NCI-H2227 treated with DMSO at 0.1 percent for 48 hours (cell line): ENCODE measurements around the gene DNAH10.

ENCODE experiments used
- DNase-seq: peaks from one replicate; lab custom pipeline; 2025; lab: John Stamatoyannopoulos, UW

DNAH10 gene

DNA sequence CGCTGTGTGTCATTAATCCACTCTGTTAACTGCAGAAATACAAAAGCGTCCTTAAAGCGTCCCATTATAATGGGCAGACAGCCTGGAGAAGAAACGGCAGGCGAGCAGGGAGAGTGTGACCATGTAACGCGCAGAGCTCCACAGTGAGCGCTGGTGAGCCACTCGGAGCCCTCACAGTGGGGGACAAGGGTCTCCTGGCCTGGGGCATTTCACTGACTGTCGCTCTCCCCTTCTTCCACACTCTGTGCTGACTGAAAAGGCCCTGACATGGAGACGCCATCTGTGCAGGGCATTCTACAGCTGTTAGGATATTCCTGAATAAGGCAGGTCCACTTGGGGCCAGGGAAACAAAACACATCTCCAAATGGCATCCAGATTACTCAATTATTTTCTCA lies 186.3 kb downstream of the DNAH10 start:
- no peak for DNase-seq

DNA sequence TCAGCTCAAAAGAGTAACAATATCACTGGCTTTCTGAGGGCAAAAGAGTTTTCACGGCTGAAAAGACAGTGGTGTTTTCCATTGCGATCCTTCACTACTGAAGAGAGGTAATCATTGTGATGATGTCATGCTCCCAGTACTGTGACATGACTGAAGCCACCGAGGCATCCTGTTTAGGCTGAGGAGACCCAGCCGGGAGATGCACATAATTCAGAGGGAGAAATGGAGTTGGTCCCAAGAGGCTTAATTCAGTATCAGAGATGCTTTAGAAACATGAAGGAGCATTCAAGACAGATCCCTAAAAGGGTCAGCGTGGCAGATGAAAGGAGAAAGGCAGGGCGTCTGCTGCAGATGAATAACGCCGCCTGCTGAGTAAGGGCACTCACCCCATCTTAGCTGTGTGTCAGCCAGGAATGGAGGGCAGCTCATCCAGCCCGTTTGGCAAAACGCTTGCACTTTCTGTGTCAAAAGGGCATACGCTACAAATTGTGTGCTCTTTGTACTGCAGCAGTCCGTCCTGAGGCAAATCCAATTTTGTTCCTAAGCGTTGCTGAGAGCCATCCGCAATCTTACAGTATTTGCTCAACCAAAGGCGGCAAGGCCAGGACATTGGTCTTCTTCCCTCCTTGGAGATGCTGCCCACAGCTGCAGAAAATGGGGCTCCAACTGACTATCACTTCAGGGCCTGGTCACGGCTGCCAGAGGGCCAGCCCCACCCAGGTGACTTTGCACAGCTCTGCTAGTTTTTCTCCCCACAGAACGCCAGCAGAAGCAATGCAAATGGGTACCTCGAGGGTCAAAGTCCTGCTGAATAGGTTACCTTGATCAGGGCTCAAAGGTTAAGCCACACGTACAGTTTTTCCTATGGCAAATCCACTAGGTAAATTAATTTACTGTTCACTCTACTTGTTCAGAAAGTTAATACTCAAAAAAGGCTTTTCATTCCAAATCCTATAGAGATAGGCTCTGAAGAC lies 187.0 kb downstream of the DNAH10 start:
- peak; percentile 71 for DNase-seq

DNA sequence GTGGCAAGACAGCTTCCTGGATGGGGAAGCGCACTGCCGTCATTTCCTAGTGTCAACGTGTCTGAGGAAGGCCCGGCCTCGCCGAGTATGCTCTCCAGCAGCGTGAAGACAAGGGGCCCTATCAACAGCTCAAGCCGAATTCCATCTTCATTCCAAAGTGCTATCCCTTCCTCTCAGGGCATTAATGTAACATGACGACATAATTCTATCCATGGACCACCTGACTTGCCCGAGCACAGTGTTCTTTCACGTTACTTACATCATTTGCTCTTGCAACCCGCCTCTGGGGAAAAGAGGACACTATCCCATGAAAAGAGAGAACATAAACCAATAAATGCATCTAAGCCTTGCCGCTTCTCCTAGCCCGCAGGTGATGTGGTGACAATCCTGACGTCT lies 187.7 kb downstream of the DNAH10 start:
- no peak for DNase-seq

DNA sequence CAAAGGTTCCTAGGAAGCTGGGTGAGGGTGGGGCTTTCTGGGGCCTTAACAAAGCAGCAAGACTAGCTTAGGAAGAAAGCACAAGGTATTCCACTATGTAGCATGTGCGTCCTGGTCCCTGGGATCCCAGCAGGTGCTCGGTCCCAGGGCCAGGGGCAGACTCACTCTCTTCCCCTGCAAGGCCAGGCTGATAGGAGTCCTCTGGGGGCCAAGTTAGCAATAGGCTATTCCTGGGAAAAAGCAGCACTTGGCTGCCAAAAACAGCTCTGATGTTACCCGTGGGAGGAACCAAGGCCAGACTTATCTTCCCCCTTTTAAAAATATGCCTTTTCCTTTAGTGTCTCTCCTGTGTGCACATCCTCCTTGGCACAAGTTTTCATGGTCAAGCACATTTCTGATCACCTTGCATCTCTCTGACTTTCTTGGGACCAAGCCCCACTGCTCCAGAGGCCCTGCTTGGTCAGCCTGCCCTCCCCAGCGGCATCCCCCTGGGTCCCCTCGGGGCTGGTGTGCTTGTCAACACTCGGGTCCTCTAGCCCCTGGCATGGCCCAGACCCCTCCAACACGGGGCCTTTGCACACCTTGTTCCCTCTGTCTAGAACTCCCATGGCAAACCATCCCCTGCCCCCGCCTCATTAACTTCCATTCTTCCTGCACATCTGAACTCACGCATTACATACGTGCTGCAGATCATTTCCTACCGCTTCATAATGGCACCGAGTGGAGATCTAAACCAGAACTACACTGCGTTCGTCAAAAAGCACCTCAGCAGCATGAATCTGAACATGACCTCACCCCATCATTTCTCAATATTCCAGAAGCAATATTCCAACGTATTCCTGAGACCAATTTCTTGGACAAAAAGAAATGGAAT lies 188.6 kb downstream of the DNAH10 start:
- no peak for DNase-seq

DNA sequence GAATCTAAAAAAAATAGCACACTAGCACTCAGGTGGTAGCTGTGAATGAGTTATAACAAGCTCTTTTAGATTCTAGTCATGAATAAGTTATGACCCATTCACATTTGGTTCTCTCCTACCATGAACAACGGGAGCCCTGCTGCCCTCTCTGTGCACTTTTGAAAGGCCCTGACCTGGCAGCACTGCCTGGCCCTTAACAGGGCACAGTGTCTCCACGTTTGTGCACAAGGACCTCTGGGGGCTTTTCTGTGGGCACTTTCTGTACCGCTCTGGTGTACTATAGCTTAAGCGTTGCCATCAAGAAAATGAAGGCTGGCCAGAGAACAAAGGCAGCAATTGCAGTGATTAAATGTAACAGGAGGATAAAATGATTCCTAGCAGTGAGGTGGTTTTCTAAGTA lies 189.4 kb downstream of the DNAH10 start:
- DNase-seq, result no peak

DNA sequence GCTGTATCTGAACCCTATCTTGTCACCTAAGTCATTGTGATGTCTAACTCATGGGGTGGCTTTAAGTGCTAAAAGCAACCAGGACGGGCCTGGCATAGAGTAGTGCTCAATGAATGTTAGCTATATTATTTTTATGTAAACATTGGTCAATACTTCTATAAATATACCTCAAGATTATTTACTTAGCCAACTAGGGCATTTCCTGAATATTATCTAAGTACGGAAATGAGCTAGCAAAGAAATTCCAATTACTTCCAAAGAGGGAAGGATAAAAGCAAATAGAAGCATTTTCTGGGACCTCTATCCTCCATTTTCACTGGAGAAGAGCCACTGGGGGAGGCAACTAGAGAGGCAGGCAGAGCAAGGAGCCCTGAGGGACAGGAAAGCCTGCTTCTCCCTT lies 189.9 kb downstream of the DNAH10 start:
- no peak for DNase-seq

DNA sequence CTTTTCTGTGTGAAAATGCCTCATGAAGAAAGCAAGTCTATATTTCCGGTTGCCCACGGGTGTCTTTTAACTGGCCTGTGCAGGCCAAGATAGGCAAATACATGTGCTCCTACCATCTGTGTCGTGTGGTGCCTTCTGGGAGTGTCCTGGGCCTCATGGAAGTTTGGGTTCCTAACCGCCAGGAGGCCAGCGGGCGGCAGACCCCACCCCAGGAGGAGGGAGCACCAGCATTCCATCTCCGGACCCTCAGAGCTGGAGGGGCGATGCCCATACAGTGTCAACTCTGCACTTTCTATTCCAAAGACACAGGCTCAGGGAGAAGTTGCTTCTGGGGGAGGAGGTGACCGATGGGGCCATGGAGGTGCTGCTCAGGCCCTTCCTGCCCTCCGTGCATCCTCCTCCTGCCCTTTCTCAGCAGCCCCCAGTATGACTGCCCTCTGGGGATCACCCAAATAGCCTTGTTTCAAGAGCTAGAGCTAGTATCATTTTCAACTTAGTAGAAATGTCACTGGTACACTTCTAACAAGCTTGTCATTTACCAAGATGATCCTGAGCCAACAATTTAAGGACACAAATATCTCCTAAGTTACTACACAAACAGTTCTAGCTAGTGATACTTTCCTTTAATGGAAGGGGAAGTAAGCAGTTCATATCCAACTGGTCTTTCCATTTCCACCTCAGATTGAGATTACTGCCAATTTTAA lies 192.7 kb downstream of the DNAH10 start:
- DNase-seq, result no peak

DNA sequence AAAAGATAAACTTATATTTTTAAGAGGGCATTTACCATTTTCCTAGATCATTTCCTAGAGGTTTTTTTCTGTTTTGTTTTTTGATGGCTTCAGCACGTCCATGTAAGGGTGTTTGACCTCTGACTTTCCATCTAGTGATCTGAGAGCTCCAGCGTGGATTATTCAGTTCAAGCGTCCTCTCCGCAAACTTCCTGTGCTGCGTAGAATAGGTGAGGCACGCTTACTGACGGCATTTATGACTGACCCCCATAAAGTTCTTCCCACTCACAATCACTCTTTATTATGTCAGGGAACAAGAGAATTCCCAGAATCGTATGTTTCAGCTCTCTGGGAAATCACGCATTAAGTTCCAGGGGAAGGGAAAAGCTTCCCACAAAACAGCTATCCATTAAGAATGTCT lies 194.1 kb downstream of the DNAH10 start:
- DNase-seq, result no peak

DNA sequence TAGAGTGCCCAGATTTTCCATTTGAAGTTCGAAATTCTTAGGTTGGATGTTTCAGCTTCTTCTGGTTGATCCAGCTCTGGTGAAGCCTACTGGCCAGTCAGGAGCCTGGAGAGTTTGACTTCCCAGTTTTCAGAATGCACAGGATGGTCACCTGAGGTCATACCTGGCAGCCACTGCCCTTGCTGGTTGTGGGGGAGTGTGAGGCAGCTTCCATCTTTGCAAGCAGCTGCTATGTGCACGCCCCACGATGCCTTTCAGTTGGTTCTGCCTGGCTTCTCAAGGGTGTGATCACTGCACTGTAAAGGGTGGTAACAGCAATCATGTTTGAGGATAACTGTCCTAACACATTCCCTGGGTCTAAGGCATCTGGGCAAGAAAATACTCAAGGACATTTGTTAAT lies 195.1 kb downstream of the DNAH10 start:
- no peak for DNase-seq

DNA sequence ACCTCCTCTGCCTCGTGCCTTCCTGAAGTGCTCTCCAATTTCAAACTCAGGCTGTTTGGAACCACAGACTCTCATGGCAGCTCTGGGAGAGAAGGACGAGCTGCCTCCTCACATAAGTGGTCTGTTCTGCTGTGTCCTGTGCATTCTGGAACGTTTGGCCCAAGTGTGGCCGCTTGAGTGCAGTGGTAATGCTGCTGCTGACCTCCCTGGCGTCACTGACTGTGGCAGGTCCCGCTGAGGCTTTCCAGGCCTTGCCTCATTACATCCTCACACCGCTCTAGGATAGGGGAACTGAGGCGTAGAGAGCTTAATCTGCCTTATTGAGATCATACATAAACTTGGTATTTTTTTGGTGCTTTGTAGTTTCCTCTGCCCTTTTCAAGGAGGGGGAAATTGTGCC lies 196.4 kb downstream of the DNAH10 start:
- DNase-seq, result no peak

DNA sequence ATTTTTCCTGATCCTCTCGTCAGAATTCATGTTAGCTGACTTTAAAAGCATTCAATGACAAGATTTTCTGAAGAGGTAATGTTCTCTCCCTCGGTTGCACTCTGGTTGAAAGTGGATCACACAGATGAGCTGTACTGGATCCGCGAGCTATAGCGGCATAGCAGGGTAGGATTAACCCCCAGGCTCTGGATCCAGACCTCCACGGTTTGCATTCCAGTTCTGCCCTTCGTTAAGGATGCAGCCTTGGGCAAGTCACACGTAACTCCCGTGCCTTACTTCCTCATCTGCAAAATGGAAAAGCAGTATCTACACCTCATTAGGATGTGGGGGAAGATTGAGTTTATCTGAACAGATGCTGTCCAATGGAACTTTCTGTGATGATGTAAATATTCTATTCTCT lies 196.8 kb downstream of the DNAH10 start:
- no peak for DNase-seq

DNA sequence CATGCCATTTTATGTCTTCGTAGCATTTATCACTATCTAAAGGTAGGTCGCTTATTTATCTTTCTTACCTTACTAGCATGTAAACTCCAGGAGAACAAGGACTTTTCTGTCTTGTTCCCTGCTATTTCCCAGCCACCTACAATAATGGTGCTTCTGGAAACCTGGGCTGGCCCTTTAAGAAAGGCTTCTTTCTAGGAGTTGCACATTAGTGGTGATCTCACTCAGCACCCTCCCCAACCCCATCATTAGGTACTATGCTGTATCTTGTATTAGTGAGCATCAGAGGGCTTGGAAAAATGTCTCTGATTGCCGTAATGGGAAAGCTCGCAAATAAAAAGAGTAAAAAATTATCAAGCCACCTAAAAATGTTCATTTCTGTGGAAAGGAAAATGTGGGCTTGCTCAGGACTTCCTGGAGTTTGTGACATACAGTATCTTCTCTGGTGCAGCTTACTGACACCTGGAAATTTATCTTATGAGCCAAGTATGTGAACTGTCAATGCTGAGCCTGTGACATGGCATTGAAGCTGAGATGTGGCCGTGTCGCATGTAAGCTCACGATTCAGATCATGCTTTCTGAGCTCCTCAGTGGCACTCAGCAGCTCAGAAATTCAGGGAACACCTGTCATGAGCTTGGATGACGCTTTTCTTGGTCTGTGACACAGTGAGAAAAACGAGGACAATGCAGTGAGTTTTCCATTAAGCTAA lies 198.1 kb downstream of the DNAH10 start:
- peak; percentile 53 for DNase-seq

DNA sequence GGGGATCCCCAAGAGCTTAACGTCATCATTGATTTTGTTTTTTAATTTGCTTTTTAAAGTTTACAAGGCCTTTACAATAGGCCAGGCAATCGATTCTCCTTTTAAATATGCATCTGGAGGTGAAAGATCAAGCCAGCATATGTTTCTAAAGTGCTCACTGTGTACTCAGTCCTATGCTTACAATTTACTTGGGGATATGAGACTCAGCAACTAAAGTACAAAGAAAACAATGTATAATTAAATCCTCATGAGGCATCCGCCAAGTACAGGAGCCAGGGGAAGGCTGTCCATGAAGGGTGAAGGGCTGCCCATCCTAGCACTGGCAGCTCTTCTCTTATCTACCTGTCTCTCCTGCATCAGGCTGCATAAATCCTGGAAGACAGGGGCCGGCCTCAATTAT lies 198.8 kb downstream of the DNAH10 start:
- DNase-seq, result no peak

DNA sequence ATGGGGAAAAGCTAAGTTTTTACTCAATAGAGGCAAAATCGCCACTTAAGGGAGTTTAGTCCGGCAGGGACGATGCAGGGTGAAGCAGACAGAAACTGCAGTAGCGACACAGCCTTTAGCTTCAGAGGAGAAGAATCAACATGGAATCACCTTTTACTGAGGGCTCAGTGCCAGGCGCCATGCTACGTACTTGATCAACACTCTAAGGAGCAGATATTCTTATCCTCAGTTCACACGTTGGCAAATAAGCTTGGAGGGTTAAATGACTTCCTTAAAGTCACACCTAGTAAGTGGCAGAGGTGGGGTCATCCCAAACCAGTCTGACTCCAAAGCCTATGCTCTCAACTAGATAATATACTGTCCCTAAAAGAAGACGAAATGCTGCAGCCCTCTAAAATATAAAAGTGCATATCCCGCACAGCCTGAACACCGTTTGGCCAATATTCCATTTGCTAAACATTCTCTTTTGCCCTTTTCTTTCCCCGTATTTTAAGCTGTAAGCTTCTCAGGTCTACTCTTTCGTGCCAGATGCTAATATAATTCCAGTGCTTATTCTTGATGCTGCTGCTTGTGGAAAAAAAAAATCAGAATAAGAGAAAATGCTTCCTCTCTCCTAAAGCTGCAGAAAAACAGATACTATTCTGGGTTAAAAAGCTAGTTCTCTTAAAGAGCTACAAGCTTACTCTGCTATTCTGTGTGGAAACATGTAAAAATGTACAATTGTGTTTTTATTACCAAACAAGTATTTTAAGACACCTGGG lies 199.7 kb downstream of the DNAH10 start:
- DNase-seq, result no peak

DNA sequence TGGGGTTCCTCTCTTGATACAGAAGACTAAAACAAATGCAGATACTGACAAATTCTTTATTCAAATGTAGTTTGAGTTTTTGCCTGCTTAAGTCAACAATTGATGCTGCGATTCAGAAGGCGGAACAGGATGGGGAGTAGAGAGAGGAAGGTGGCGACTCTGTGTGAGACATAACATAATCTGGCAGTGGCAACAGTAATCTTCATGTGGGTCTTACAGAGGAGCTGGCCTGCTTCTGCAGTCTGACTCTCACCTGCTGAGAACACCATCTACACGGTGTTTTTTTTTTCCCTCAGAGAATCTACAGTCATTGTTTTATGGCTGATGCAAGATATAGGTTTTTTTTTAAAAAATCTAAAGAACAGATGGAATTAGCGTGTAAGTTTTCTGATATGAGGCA lies 200.4 kb downstream of the DNAH10 start:
- DNase-seq, result no peak

DNA sequence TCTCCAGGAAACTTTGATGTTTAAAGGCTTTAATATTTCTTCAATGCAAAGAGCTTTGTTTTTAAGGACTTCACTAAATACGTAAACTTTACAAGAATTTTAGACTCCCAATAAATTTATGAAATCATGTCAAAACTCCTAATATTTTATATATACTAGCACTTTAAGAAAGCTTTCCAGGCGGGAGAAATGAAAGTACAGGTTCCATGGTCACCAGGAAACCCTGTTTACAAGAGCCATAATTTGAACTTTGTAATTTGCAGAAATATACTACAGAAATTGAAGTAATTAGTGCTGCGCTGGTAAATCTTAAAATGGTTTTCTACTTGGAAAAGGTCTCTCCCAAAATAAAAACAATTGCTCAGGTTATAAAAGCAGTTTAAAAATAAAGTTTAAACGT lies 201.7 kb downstream of the DNAH10 start:
- DNase-seq, result no peak

DNA sequence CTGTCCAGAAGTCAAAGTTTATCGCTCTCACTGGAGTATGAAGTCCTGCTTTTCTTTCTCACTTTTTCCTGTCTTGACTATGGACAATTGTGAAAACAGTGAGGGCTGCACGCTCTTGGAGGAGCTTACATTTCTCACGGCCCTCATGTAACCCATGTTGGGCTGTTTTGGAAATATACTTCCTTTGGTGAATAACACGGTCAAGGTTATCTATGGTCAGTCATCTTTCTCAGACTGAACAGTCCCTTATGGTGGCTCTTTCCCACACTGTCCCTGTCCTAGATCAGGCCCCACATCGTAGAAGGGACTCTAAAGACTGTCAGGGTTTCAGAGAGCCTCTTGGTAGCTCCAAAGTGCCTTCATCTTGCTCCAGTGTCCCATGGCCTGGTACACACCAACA lies 203.3 kb downstream of the DNAH10 start:
- DNase-seq, result no peak

DNA sequence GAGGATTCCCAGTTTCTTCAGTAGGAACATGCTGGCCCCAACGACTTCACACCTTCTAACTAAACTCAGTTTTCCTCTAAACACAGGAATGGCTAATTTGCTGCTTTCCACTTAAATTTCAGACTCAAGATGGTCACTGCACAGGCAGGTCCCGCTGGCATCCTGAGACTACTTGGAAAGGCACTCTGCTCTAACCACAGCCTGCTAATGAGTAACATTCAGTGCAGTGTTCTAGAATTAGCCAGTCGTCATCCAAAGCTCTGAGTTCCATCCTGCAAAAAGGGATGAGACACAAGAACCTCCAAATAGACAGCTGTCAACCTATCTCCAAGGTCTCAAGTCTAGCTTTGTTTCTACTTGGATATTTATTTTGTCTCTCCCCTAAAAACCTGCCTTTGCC lies 204.5 kb downstream of the DNAH10 start:
- DNase-seq, result no peak

DNA sequence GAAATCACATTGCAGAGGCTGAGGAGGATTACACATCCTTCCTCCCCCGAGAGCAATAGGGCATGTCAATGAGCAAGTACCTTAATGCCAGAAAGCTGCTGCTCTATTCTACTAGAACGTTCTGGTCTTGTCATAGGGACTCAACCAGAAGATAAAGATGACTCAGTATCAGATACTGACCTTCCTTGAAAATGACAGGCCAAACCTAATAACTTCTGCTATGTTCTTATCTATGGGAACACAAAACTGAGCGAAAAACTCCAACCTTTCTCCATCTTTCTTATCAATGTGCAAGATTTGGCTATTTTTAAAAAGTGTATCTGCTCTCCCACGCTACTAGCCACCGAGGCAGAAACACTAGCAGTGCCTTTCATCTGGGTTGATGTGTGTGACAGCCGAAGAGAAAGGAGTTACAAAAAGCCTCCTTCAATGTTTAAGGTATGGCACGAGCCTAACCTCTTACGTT lies 205.1 kb downstream of the DNAH10 start:
- no peak for DNase-seq

DNA sequence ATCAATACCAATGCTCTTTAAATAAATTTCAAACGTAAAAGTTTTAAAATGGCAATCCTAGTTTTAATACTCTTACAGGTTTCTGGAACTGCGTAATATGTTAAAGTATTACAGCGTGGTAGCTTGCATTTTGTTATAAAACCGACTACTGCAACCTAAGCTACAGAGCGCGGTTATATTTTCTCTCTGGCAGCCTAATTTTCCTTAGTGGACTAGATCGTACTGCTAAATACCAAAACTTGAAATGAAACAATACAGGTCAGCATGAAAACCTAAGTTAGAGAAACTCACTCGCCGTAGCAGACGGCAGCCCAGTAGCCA lies 209.3 kb downstream of the DNAH10 start:
- no peak for DNase-seq
